ENCODE results near the gene MKRN2. TPM values are rescaled to one million over a fixed set of nuclear protein-coding genes. Genes with fewer than 3 reads are reported as not detected.

MKRN2 gene
- total and polyA plus RNA-seq, 8 donors: 13.3 to 39.1 (median 17.9) TPM

DNA sequence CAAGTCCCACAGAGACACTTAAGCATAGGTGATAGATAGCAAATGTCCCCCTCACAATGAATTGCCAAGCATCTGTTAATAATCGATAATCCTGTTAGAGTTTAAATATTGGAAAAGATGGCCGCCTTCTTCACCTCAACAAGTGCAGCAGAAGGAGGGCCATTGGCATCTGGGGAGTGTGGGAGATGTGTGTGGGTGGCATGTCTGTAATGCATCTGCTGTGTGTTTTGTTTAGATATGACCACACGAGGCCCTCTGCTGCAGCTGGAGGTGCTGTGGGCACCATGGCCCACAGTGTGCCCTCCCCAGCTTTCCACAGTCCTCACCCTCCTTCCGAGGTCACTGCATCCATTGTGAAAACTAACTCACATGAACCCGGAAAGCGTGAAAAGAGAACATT is 12.9 kb downstream of the MKRN2 start:
- Histone ChIP-seq H3K9me3 (peaks cover 0 to 12% (median 5%) of the 10 kb centered on the region in 4 donors), H3K4me1 (peaks cover 0 to 20% (median 5%) of the 10 kb centered on the region in 4 donors), H3K27ac (no peak overlapping the region), H3K4me3 (no peak overlapping the region), H3K36me3 (peaks cover 50 to 67% (median 63%) of the 10 kb centered on the region in 4 donors), H3K27me3 (no peaks in the 10 kb centered on the region)
- intact Hi-C loops (cut with DNase I; ENCODE audit: low total_unique reads): no loop called here
- WGBS, 5 donors: 82 to 89% (median 88%) methylated on average over 6 of the region's 6 CpGs
- no peak for DNase-seq
- TF ChIP-seq POLR2AphosphoS5 (IDR thresholded peaks at IDR 0.05): no peak

GRCh38 chr3:12571986-12572385 is 15.1 kb downstream of the MKRN2 start:
- H3K27me3 ChIP-seq: no peaks in the 10 kb centered on the region
- no peak for DNase-seq
- WGBS, 5 donors: 95 to 96% (median 95%) methylated on average over 11 of the region's 11 CpGs
- H3K9me3 ChIP-seq: peaks cover 0 to under 1% (median 0%) of the 10 kb centered on the region in 4 donors
- H3K36me3 ChIP-seq: peaks cover 69 to 85% (median 84%) of the 10 kb centered on the region in 4 donors
- no peak overlapping the region for H3K27ac ChIP-seq
- TF ChIP-seq CTCF (IDR thresholded peaks at IDR 0.05) (no peak), POLR2AphosphoS5 (IDR thresholded peaks at IDR 0.05) (no peak)
- H3K4me1 ChIP-seq: peaks cover 0 to 15% (median 5%) of the 10 kb centered on the region in 4 donors
- no peak overlapping the region for H3K4me3 ChIP-seq
- intact Hi-C loops (cut with DNase I; ENCODE audit: low total_unique reads): no loop called here

GRCh38 chr3:12574131-12574530 is 17.2 kb downstream of the MKRN2 start:
- TF ChIP-seq POLR2AphosphoS5 (IDR thresholded peaks at IDR 0.05) (no peak), CTCF (IDR thresholded peaks at IDR 0.05) (no peak)
- no peaks in the 10 kb centered on the region for H3K27me3 ChIP-seq
- intact Hi-C loops (cut with DNase I; ENCODE audit: low total_unique reads): no loop called here
- H3K27ac ChIP-seq: no peak overlapping the region
- 91 to 98% (median 95%) methylated on average over 5 to 6 of the region's 6 CpGs for WGBS, 5 donors
- H3K9me3 ChIP-seq: no peaks in the 10 kb centered on the region
- H3K4me1 ChIP-seq: peaks cover 0 to 5% (median 0%) of the 10 kb centered on the region in 4 donors
- H3K36me3 ChIP-seq: peaks cover 80 to 100% (median 99%) of the 10 kb centered on the region in 4 donors
- no peak overlapping the region for H3K4me3 ChIP-seq
- DNase-seq: no peak

- TF ChIP-seq POLR2A (IDR thresholded peaks at IDR 0.05) (no peak), CTCF (IDR thresholded peaks at IDR 0.05) (no peak), EP300 (IDR thresholded peaks at IDR 0.05) (no peak), POLR2AphosphoS5 (IDR thresholded peaks at IDR 0.05) (no peak)
- peaks cover 75 to 100% (median 99%) of the 10 kb centered on the region in 4 donors for H3K36me3 ChIP-seq
- WGBS, 5 donors: 38 to 64% (median 44%) methylated on average over 7 of the region's 7 CpGs
- no peak overlapping the region for H3K27ac ChIP-seq
- intact Hi-C loops (cut with DNase I; ENCODE audit: low total_unique reads): no loop called here
- no peaks in the 10 kb centered on the region for H3K9me3 ChIP-seq
- H3K27me3 ChIP-seq: no peaks in the 10 kb centered on the region
- no peak for DNase-seq
- H3K4me1 ChIP-seq: peaks cover 0 to 10% (median 1%) of the 10 kb centered on the region in 4 donors
- H3K4me3 ChIP-seq: no peak overlapping the region
Measured at GRCh38 chr3:12574661-12575060, 17.8 kb downstream of the MKRN2 start.

DNA sequence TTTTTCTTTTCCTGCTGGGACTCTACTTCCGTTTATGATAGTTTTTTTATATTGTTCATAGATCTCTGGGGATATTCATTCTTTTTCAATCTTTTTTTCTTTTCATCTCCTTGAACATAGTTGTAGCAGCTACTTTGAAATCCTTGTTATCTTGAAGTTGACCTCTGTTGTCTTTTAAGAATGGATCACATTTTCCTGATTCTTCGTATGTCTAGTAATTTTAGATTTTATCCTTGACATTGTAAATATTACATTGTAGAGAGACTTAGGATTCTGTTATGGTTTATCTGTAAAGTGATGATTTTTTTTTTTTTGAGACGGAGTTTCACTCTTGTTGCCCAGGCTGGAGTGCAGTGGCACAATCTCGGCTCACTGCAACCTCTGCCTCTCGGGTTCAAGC is 20.5 kb downstream of the MKRN2 start:
- H3K27ac ChIP-seq: no peak overlapping the region
- no peak for DNase-seq
- 81 to 96% (median 95%) methylated on average over 5 of the region's 5 CpGs for WGBS, 5 donors
- H3K4me1 ChIP-seq: peaks cover 0 to 21% (median 6%) of the 10 kb centered on the region in 4 donors
- no peak for TF ChIP-seq CTCF (IDR thresholded peaks at IDR 0.05)
- no peak for TF ChIP-seq EP300 (IDR thresholded peaks at IDR 0.05)
- no peak for TF ChIP-seq POLR2AphosphoS5 (IDR thresholded peaks at IDR 0.05)
- no peak for TF ChIP-seq POLR2A (IDR thresholded peaks at IDR 0.05)
- intact Hi-C loops (cut with DNase I; ENCODE audit: low total_unique reads): no loop called here
- peaks cover 66 to 100% (median 99%) of the 10 kb centered on the region in 4 donors for H3K36me3 ChIP-seq
- no peaks in the 10 kb centered on the region for H3K9me3 ChIP-seq
- no peaks in the 10 kb centered on the region for H3K27me3 ChIP-seq
- H3K4me3 ChIP-seq: no peak overlapping the region
